ENCODE results near the gene ARHGEF40.

ARHGEF40 gene

GRCh38 chr14:21060614-21061346, 9.3 kb upstream of the ARHGEF40 start:
- no peak for DNase-seq

GRCh38 chr14:21061347-21061668, 8.8 kb upstream of the ARHGEF40 start:
- DNase-seq: no peak

- no peak for DNase-seq
These were observed 6.6 kb upstream of the ARHGEF40 start for GRCh38 chr14:21063479-21063878.

GRCh38 chr14:21066882-21067502, 3.1 kb upstream of the ARHGEF40 start:
- DNase-seq: no peak

- DNase-seq: peak; percentile 49
These were observed 1.4 kb upstream of the ARHGEF40 start for GRCh38 chr14:21068521-21069387.

- no peak for DNase-seq
These were observed 569 bp upstream of the ARHGEF40 start for GRCh38 chr14:21069388-21070082.

GRCh38 chr14:21070610-21071224, 613 bp downstream of the ARHGEF40 start:
- DNase-seq: no peak

GRCh38 chr14:21071225-21072030, 1.3 kb downstream of the ARHGEF40 start:
- DNase-seq: peak; percentile 39

GRCh38 chr14:21072031-21072473, 1.9 kb downstream of the ARHGEF40 start:
- DNase-seq: no peak

GRCh38 chr14:21072781-21073339, 2.8 kb downstream of the ARHGEF40 start:
- DNase-seq: no peak

- DNase-seq: no peak
These were observed 3.8 kb downstream of the ARHGEF40 start for GRCh38 chr14:21073921-21074320.

- DNase-seq: no peak
These were observed 4.5 kb downstream of the ARHGEF40 start for GRCh38 chr14:21074398-21075272.

GRCh38 chr14:21075719-21076437, 5.8 kb downstream of the ARHGEF40 start:
- DNase-seq: no peak

GRCh38 chr14:21077672-21078071, 7.6 kb downstream of the ARHGEF40 start:
- no peak for DNase-seq

GRCh38 chr14:21078287-21078686, 8.2 kb downstream of the ARHGEF40 start:
- DNase-seq: no peak

GRCh38 chr14:21078726-21079125, 8.6 kb downstream of the ARHGEF40 start:
- DNase-seq: no peak

GRCh38 chr14:21081521-21082142, 11.5 kb downstream of the ARHGEF40 start:
- DNase-seq: no peak

GRCh38 chr14:21083565-21084325, 13.6 kb downstream of the ARHGEF40 start:
- no peak for DNase-seq

Measured in stimulated activated CD4-positive, alpha-beta T cell treated with anti-CD3 and anti-CD28 coated beads, Interleukin-1b, Interleukin-23, amount 100 ng/mL, for 48 hours (primary cell).